Measurements from ENCODE around the gene UBXN4. TPM values are rescaled to one million over a fixed set of nuclear protein-coding genes. Genes with fewer than 3 reads are reported as not detected.
"Not testable (repeated sequence)": the region's sequence is repeated elsewhere in the genome, so short reads cannot be mapped to it uniquely, and the experiment has no call there.

UBXN4 gene
- total and polyA plus RNA-seq, 2 donors (not counting 1 experiment from before 2014, with no cell fraction given), result 78.8 to 108 TPM

- TF ChIP-seq CTCF (conservative IDR thresholded peaks at IDR 0.05 in 1 of 2, IDR thresholded peaks at IDR 0.05 in 1 of 2; ENCODE audit: low read depth in 1 of 2, low read length in 2 of 2) (no peak), EZH2 (IDR thresholded peaks at IDR 0.05; ENCODE audit: low read length, missing control alignments) (no peak)
- no peak overlapping the region for H3K27ac ChIP-seq (ENCODE audit: insufficient read depth, low read length)
- no peak overlapping the region for H3K9ac ChIP-seq (ENCODE audit: insufficient read depth, low read length)
- no peaks in the 10 kb centered on the region for H3K36me3 ChIP-seq (ENCODE audit: control insufficient read depth, insufficient read depth, low read length)
- H3K27me3 ChIP-seq (ENCODE audit: control insufficient read depth, insufficient read depth, low read length), result no peaks in the 10 kb centered on the region
- H3K4me2 ChIP-seq (ENCODE audit: extremely low read depth, insufficient read depth, low read length), result no peak overlapping the region
- H3K9me3 ChIP-seq (ENCODE audit: control insufficient read depth, insufficient read depth, low read depth, low read length), result no peaks in the 10 kb centered on the region
- H3K79me2 ChIP-seq (ENCODE audit: control insufficient read depth, insufficient read depth, low read length), result no peaks in the 10 kb centered on the region
- H2AFZ ChIP-seq (ENCODE audit: low read length), result no peak overlapping the region
- no peaks in the 10 kb centered on the region for H4K20me1 ChIP-seq (ENCODE audit: control insufficient read depth, extremely low read depth, insufficient read depth, low read length)
- H3K4me3 ChIP-seq (replicated peaks in 1 of 4; ENCODE audit: control extremely low read depth in 1 of 4, insufficient read depth in 1 of 4, low read depth in 3 of 4, low read length in 4 of 4), result no peak overlapping the region
- DNase-seq (ENCODE audit: low read depth in 2 of 2), result no peak
- no peaks in the 10 kb centered on the region for H3K4me1 ChIP-seq (ENCODE audit: control insufficient read depth, extremely low read depth, insufficient read depth, low read length)
Measured at GRCh38 chr2:135708159-135708558, 33.5 kb upstream of the UBXN4 start.

GRCh38 chr2:135709992-135710391 is 31.7 kb upstream of the UBXN4 start:
- Histone ChIP-seq H4K20me1 (ENCODE audit: control insufficient read depth, extremely low read depth, insufficient read depth, low read length) (no peaks in the 10 kb centered on the region), H3K27me3 (ENCODE audit: control insufficient read depth, insufficient read depth, low read length) (no peaks in the 10 kb centered on the region), H3K9ac (ENCODE audit: insufficient read depth, low read length) (no peak overlapping the region), H3K4me1 (ENCODE audit: control insufficient read depth, extremely low read depth, insufficient read depth, low read length) (no peaks in the 10 kb centered on the region), H3K4me2 (ENCODE audit: extremely low read depth, insufficient read depth, low read length) (no peak overlapping the region), H3K9me3 (ENCODE audit: control insufficient read depth, insufficient read depth, low read depth, low read length) (no peaks in the 10 kb centered on the region), H3K79me2 (ENCODE audit: control insufficient read depth, insufficient read depth, low read length) (no peaks in the 10 kb centered on the region), H3K36me3 (ENCODE audit: control insufficient read depth, insufficient read depth, low read length) (no peaks in the 10 kb centered on the region), H2AFZ (ENCODE audit: low read length) (no peak overlapping the region), H3K4me3 (replicated peaks in 1 of 4; ENCODE audit: control extremely low read depth in 1 of 4, insufficient read depth in 1 of 4, low read depth in 3 of 4, low read length in 4 of 4) (no peak overlapping the region), H3K27ac (ENCODE audit: insufficient read depth, low read length) (no peak overlapping the region)
- peak; percentile 94 to 95 for TF ChIP-seq CTCF (conservative IDR thresholded peaks at IDR 0.05 in 1 of 2, IDR thresholded peaks at IDR 0.05 in 1 of 2; ENCODE audit: low read depth in 1 of 2, low read length in 2 of 2)
- TF ChIP-seq EZH2 (IDR thresholded peaks at IDR 0.05; ENCODE audit: low read length, missing control alignments), result no peak
- DNase-seq (ENCODE audit: low read depth in 2 of 2), result peak; percentile 9 to 48

GRCh38 chr2:135715086-135715485 is 26.6 kb upstream of the UBXN4 start:
- not testable (repeated sequence) for H3K9me3 ChIP-seq (ENCODE audit: control insufficient read depth, insufficient read depth, low read depth, low read length); H3K36me3 ChIP-seq (ENCODE audit: control insufficient read depth, insufficient read depth, low read length); H3K79me2 ChIP-seq (ENCODE audit: control insufficient read depth, insufficient read depth, low read length); H4K20me1 ChIP-seq (ENCODE audit: control insufficient read depth, extremely low read depth, insufficient read depth, low read length); H3K4me1 ChIP-seq (ENCODE audit: control insufficient read depth, extremely low read depth, insufficient read depth, low read length); H3K27ac ChIP-seq (ENCODE audit: insufficient read depth, low read length); H3K4me2 ChIP-seq (ENCODE audit: extremely low read depth, insufficient read depth, low read length); DNase-seq (ENCODE audit: low read depth in 2 of 2); H3K4me3 ChIP-seq (replicated peaks in 1 of 4; ENCODE audit: control extremely low read depth in 1 of 4, insufficient read depth in 1 of 4, low read depth in 3 of 4, low read length in 4 of 4); H3K9ac ChIP-seq (ENCODE audit: insufficient read depth, low read length); H2AFZ ChIP-seq (ENCODE audit: low read length); H3K27me3 ChIP-seq (ENCODE audit: control insufficient read depth, insufficient read depth, low read length)
